Measurements from ENCODE around the gene LCE2D. TPM values are rescaled to one million over a fixed set of nuclear protein-coding genes. Genes with fewer than 3 reads are reported as not detected.

Gene LCE2D
- total RNA-seq (2021; ENCODE audit: unreplicated experiment) (not detected), Bru-seq, nascent RNA (not detected), BruChase-seq, experiment 1, labeled RNA remaining after a 6-hour chase (not detected), BruChase-seq, experiment 2, labeled RNA remaining after a 2-hour chase (not detected)
- not detected in 2 replicates for polyA plus RNA-seq (2012)
- long read RNA-seq, result 0 reads

- Histone ChIP-seq H3K9me3 (ENCODE audit: control insufficient read depth in 1 of 2, insufficient read depth in 1 of 2, low read depth in 1 of 2, low read length in 2 of 2) (no peaks in the 10 kb centered on the region), H3K27me3 (ENCODE audit: insufficient read depth, low read length) (peaks cover 59% of the 10 kb centered on the region), H3K27ac (ENCODE audit: low read depth, low read length) (no peak within 1 kb of the TSS), H2AFZ (ENCODE audit: low read depth, low read length, poor library complexity, severe bottlenecking) (no peak within 1 kb of the TSS), H3K4me1 (ENCODE audit: control insufficient read depth in 1 of 2, insufficient read depth in 2 of 2, low read length in 2 of 2) (no peaks in the 10 kb centered on the region), H3K36me3 (ENCODE audit: control insufficient read depth in 1 of 2, insufficient read depth in 2 of 2, low read length in 2 of 2) (no peaks in the 10 kb centered on the region), H3K4me2 (ENCODE audit: low read length) (no peak within 1 kb of the TSS), H3K79me2 (ENCODE audit: insufficient read depth, low read length) (no peaks in the 10 kb centered on the region), H3K9ac (ENCODE audit: low read length) (no peak within 1 kb of the TSS), H4K20me1 (ENCODE audit: insufficient read depth) (no peaks in the 10 kb centered on the region), H3K9me2 (ENCODE audit: insufficient read depth) (no peaks in the 10 kb centered on the region), H3K4me3 (replicated peaks in 1 of 2; ENCODE audit: low read depth in 1 of 2, low read length in 2 of 2) (no peak within 1 kb of the TSS)
- ChIA-PET RAD21 (ENCODE audit: low non-redundant PET in 1 of 2, low total read pairs in 2 of 2, uncharacterized antibody in 2 of 2, unreplicated experiment in 2 of 2) (no interaction called here), CTCF (interaction anchor here (1.2 kb wide), 1 partner anchor 9 kb away, joined by 3 read pairs; no protein-coding TSS in a partner anchor), POLR2A (no interaction called here)
- no peak for DNase-seq (ENCODE audit: low read depth, low spot score)
- intact Hi-C loops (cut with micrococcal nuclease), result no loop called here
- no TSS peak for BruUV-seq (replicated peaks)
- ATAC-seq, result no peak
- TF ChIP-seq YY1 (IDR thresholded peaks at IDR 0.05; ENCODE audit: extremely low read depth, insufficient replicate concordance, low read depth, low read length), result no peak
- no peak for TF ChIP-seq CEBPB (IDR thresholded peaks at IDR 0.05; ENCODE audit: low read depth)
- TF ChIP-seq POLR2A (IDR thresholded peaks at IDR 0.05; ENCODE audit: borderline replicate concordance, extremely low read depth, insufficient read depth, insufficient read length), result no peak
- no peak for TF ChIP-seq TCF7L2 (IDR thresholded peaks at IDR 0.05; ENCODE audit: borderline replicate concordance, extremely low read depth, insufficient read depth, insufficient read length)
- no peak for TF ChIP-seq EZH2phosphoT487 (IDR thresholded peaks at IDR 0.05; ENCODE audit: borderline replicate concordance)
- TF ChIP-seq ZBTB33 (IDR thresholded peaks at IDR 0.05; ENCODE audit: extremely low read depth, insufficient replicate concordance, low read length), result no peak
- TF ChIP-seq JUND (IDR thresholded peaks at IDR 0.05), result no peak
- no peak for TF ChIP-seq ZNF274 (IDR thresholded peaks at IDR 0.05; ENCODE audit: low read depth, low read length)
- TF ChIP-seq ZFX (IDR thresholded peaks at IDR 0.05), result no peak
- TF ChIP-seq ELF1 (IDR thresholded peaks at IDR 0.05; ENCODE audit: borderline replicate concordance, low read depth), result no peak
- TF ChIP-seq SIN3A (IDR thresholded peaks at IDR 0.05; ENCODE audit: low read depth), result no peak
- no peak for TF ChIP-seq EGR1 (IDR thresholded peaks at IDR 0.05; ENCODE audit: low read depth)
Measured at GRCh38 chr1:152663098-152663497, at the start of gene LCE2D. Gene LCE2D (plus strand): TSS chr1:152663380. CDS start chr1:152664106, 726 bp downstream.

Data from HCT116 (cell line).